T-helper 1 cell treated with Interleukin-12 subunit alpha and Interleukin-12 subunit beta and Interleukin-4 antibody, amounts not matched to agents 30 μg/mL and 1 μg/mL, for 36 hours (primary cell): ENCODE results near the gene TRAK1.
A peak's percentile ranks its signal among the peaks of the same experiment; 100 is the strongest.

Experiments
- H3K27ac Mint-ChIP-seq: one replicate; pipeline ENCODE4 v1.8.0; 2021; ENCODE audit warnings: mild to moderate bottlenecking, mixed read lengths
- H3K27me3 Mint-ChIP-seq: one replicate; pipeline ENCODE4 v1.8.0; 2021; ENCODE audit warnings: low read depth, mixed read lengths
- H3K36me3 Mint-ChIP-seq: one replicate; pipeline ENCODE4 v1.8.0; 2021; ENCODE audit warnings: low read depth, mixed read lengths
- H3K4me1 Mint-ChIP-seq: one replicate; pipeline ENCODE4 v1.8.0; 2021; ENCODE audit warnings: low read depth, mixed read lengths
- H3K4me3 Mint-ChIP-seq: one replicate; pipeline ENCODE4 v1.8.0; 2021; ENCODE audit warnings: mild to moderate bottlenecking, moderate library complexity, mixed read lengths
- H3K9me3 Mint-ChIP-seq: one replicate; pipeline ENCODE4 v1.8.0; 2021; ENCODE audit warnings: mixed read lengths

Gene TRAK1

GRCh38 chr3:42190701-42191442 lies 99.7 kb downstream of the TRAK1 start:
- peaks cover 24% of the 10 kb centered on the region for H3K4me1 Mint-ChIP-seq
- H3K27ac Mint-ChIP-seq: no peak overlapping the region
- peaks cover 7% of the 10 kb centered on the region for H3K36me3 Mint-ChIP-seq
- H3K27me3 Mint-ChIP-seq: no peaks in the 10 kb centered on the region
- H3K9me3 Mint-ChIP-seq: no peaks in the 10 kb centered on the region
- no peak overlapping the region for H3K4me3 Mint-ChIP-seq

- H3K36me3 Mint-ChIP-seq: peaks cover 7% of the 10 kb centered on the region
- H3K4me3 Mint-ChIP-seq: no peak overlapping the region
- no peak overlapping the region for H3K27ac Mint-ChIP-seq
- H3K4me1 Mint-ChIP-seq: peaks cover 27% of the 10 kb centered on the region
- no peaks in the 10 kb centered on the region for H3K27me3 Mint-ChIP-seq
- no peaks in the 10 kb centered on the region for H3K9me3 Mint-ChIP-seq
Observed at GRCh38 chr3:42191443-42191747, 100.2 kb downstream of the TRAK1 start.

GRCh38 chr3:42192334-42193200 lies 101.4 kb downstream of the TRAK1 start:
- Mint-ChIP-seq H3K4me3 (peak overlapping the region; percentile 32), H3K9me3 (no peaks in the 10 kb centered on the region), H3K27me3 (no peaks in the 10 kb centered on the region), H3K4me1 (peaks cover 27% of the 10 kb centered on the region), H3K36me3 (peaks cover 7% of the 10 kb centered on the region), H3K27ac (no peak overlapping the region)

GRCh38 chr3:42194943-42195510 lies 103.9 kb downstream of the TRAK1 start:
- H3K4me3 Mint-ChIP-seq: no peak overlapping the region
- H3K36me3 Mint-ChIP-seq: peaks cover 20% of the 10 kb centered on the region
- peaks cover 27% of the 10 kb centered on the region for H3K4me1 Mint-ChIP-seq
- H3K27ac Mint-ChIP-seq: no peak overlapping the region
- H3K27me3 Mint-ChIP-seq: no peaks in the 10 kb centered on the region
- H3K9me3 Mint-ChIP-seq: no peaks in the 10 kb centered on the region

GRCh38 chr3:42195879-42196330 lies 104.7 kb downstream of the TRAK1 start:
- Mint-ChIP-seq H3K9me3 (no peaks in the 10 kb centered on the region), H3K27me3 (no peaks in the 10 kb centered on the region), H3K4me3 (no peak overlapping the region), H3K36me3 (peaks cover 20% of the 10 kb centered on the region), H3K4me1 (peaks cover 26% of the 10 kb centered on the region), H3K27ac (no peak overlapping the region)

GRCh38 chr3:42198709-42199108 lies 107.6 kb downstream of the TRAK1 start:
- H3K36me3 Mint-ChIP-seq: peaks cover 17% of the 10 kb centered on the region
- H3K27me3 Mint-ChIP-seq: no peaks in the 10 kb centered on the region
- peaks cover 12% of the 10 kb centered on the region for H3K4me1 Mint-ChIP-seq
- no peaks in the 10 kb centered on the region for H3K9me3 Mint-ChIP-seq
- no peak overlapping the region for H3K4me3 Mint-ChIP-seq
- no peak overlapping the region for H3K27ac Mint-ChIP-seq

- Mint-ChIP-seq H3K27me3 (no peaks in the 10 kb centered on the region), H3K4me1 (peaks cover 1% of the 10 kb centered on the region), H3K36me3 (peaks cover 20% of the 10 kb centered on the region), H3K9me3 (no peaks in the 10 kb centered on the region), H3K27ac (no peak overlapping the region), H3K4me3 (no peak overlapping the region)
Observed at GRCh38 chr3:42202217-42202865, 111.2 kb downstream of the TRAK1 start.

- Mint-ChIP-seq H3K4me1 (peaks cover 4% of the 10 kb centered on the region), H3K36me3 (peaks cover 18% of the 10 kb centered on the region), H3K9me3 (no peaks in the 10 kb centered on the region), H3K27ac (no peak overlapping the region), H3K27me3 (no peaks in the 10 kb centered on the region), H3K4me3 (no peak overlapping the region)
Observed at GRCh38 chr3:42204867-42205599, 113.9 kb downstream of the TRAK1 start.

GRCh38 chr3:42205800-42206514 lies 114.8 kb downstream of the TRAK1 start:
- Mint-ChIP-seq H3K36me3 (peaks cover 22% of the 10 kb centered on the region), H3K9me3 (no peaks in the 10 kb centered on the region), H3K4me1 (peaks cover 4% of the 10 kb centered on the region), H3K4me3 (no peak overlapping the region), H3K27ac (no peak overlapping the region), H3K27me3 (no peaks in the 10 kb centered on the region)

- Mint-ChIP-seq H3K4me3 (no peak overlapping the region), H3K27me3 (no peaks in the 10 kb centered on the region), H3K36me3 (peaks cover 25% of the 10 kb centered on the region), H3K27ac (no peak overlapping the region), H3K9me3 (no peaks in the 10 kb centered on the region), H3K4me1 (peaks cover 27% of the 10 kb centered on the region)
Observed at GRCh38 chr3:42209917-42210316, 118.8 kb downstream of the TRAK1 start.

GRCh38 chr3:42210726-42211125 lies 119.6 kb downstream of the TRAK1 start:
- H3K27ac Mint-ChIP-seq: no peak overlapping the region
- no peaks in the 10 kb centered on the region for H3K9me3 Mint-ChIP-seq
- peaks cover 25% of the 10 kb centered on the region for H3K36me3 Mint-ChIP-seq
- H3K27me3 Mint-ChIP-seq: no peaks in the 10 kb centered on the region
- no peak overlapping the region for H3K4me3 Mint-ChIP-seq
- peaks cover 30% of the 10 kb centered on the region for H3K4me1 Mint-ChIP-seq

- no peak overlapping the region for H3K4me3 Mint-ChIP-seq
- no peaks in the 10 kb centered on the region for H3K27me3 Mint-ChIP-seq
- no peaks in the 10 kb centered on the region for H3K9me3 Mint-ChIP-seq
- H3K4me1 Mint-ChIP-seq: peaks cover 49% of the 10 kb centered on the region
- no peak overlapping the region for H3K27ac Mint-ChIP-seq
- H3K36me3 Mint-ChIP-seq: peaks cover 27% of the 10 kb centered on the region
Observed at GRCh38 chr3:42213417-42213816, 122.3 kb downstream of the TRAK1 start.

GRCh38 chr3:42214064-42214463 lies 122.9 kb downstream of the TRAK1 start:
- Mint-ChIP-seq H3K4me3 (no peak overlapping the region), H3K27me3 (no peaks in the 10 kb centered on the region), H3K4me1 (peaks cover 49% of the 10 kb centered on the region), H3K36me3 (peaks cover 23% of the 10 kb centered on the region), H3K27ac (peak overlapping the region; percentile 8), H3K9me3 (no peaks in the 10 kb centered on the region)
